ENCODE data around the gene URGCP.

URGCP gene

DNA sequence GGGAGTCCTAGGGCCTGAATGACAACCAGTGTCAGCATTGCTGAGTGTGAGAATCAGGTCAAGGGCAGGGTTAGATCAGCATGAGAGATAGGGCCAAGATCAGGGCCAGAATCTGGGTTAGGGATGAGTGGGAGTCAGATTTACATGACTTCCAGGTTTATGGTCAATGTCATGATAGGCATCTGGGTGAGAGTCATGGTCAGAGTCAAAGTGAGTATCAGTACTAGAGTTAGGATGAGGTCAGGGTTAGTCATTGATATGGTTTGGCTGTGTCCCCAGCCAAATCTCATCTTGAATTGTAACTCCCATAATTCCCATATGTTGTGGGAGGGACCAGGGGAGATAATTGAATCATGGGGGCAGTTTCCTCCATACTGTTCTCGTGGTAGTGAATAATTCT is 49.4 kb downstream of the URGCP start:
- Histone ChIP-seq H3K9me3 (ENCODE audit: control extremely low read depth in 1 of 5, control insufficient read depth in 4 of 5, insufficient read depth in 2 of 5, low read depth in 1 of 5, low read length in 4 of 5) (no peaks in the 10 kb centered on the region), H3K27me3 (replicated peaks in 2 of 5; ENCODE audit: control insufficient read depth in 4 of 5, insufficient read depth in 5 of 5, low read length in 4 of 5) (peaks cover 0 to 9% (median 0%) of the 10 kb centered on the region in 5 experiments), H3K4me3 (ENCODE audit: control insufficient read depth in 1 of 7, extremely low read depth in 1 of 7, insufficient read depth in 4 of 7, low read depth in 2 of 7, low read length in 6 of 7) (no peak overlapping the region), H3K36me3 (ENCODE audit: control insufficient read depth in 4 of 4, insufficient read depth in 4 of 4, low read length in 3 of 4) (no peaks in the 10 kb centered on the region), H3K4me1 (ENCODE audit: control extremely low read depth in 1 of 4, control insufficient read depth in 4 of 4, insufficient read depth in 4 of 4, low read length in 3 of 4) (no peaks in the 10 kb centered on the region), H3K27ac (ENCODE audit: insufficient read depth in 1 of 2, low read depth in 1 of 2, low read length in 2 of 2, poor library complexity in 1 of 2, severe bottlenecking in 2 of 2) (no peak overlapping the region)
- WGBS (ENCODE audit: insufficient coverage), result 100% methylated on average over 1 of the region's 1 CpG
- CTCF ChIA-PET, result interaction anchor here (0.5 kb wide), 1 partner anchor 919 kb away, joined by 3 read pairs; no protein-coding TSS in a partner anchor
- POLR2A ChIA-PET, result no interaction called here
- DNase-seq, result no peak

DNA sequence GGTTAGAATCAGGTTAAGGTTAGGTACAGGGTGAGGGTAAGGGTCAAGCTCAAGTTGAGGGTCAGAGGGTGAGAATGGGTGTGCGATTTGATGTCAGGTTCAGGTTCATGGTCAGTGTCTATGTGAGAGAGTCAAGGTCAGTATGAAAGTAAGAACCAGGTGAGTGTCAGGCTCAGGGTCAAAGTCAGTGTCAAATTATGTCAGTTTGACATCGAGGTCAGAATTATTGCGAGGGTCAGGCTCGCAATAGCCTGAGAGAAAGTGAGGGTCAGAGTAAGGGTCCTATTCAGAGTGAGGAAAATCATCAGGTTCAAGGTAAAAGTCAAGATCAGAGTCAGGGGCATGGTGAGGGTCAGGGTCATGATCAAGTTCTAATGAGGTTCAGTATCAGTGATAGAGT is 50.1 kb downstream of the URGCP start:
- no peak overlapping the region for H3K27ac ChIP-seq (ENCODE audit: insufficient read depth in 1 of 2, low read depth in 1 of 2, low read length in 2 of 2, poor library complexity in 1 of 2, severe bottlenecking in 2 of 2)
- POLR2A ChIA-PET, result no interaction called here
- no peaks in the 10 kb centered on the region for H3K4me1 ChIP-seq (ENCODE audit: control extremely low read depth in 1 of 4, control insufficient read depth in 4 of 4, insufficient read depth in 4 of 4, low read length in 3 of 4)
- peaks cover 0 to 12% (median 5%) of the 10 kb centered on the region in 5 experiments for H3K27me3 ChIP-seq (replicated peaks in 2 of 5; ENCODE audit: control insufficient read depth in 4 of 5, insufficient read depth in 5 of 5, low read length in 4 of 5)
- peaks cover 0 to 4% (median 3%) of the 10 kb centered on the region in 5 experiments for H3K9me3 ChIP-seq (ENCODE audit: control extremely low read depth in 1 of 5, control insufficient read depth in 4 of 5, insufficient read depth in 2 of 5, low read depth in 1 of 5, low read length in 4 of 5)
- DNase-seq, result no peak
- 100% methylated on average over 4 of the region's 4 CpGs for WGBS (ENCODE audit: insufficient coverage)
- no peaks in the 10 kb centered on the region for H3K36me3 ChIP-seq (ENCODE audit: control insufficient read depth in 4 of 4, insufficient read depth in 4 of 4, low read length in 3 of 4)
- CTCF ChIA-PET, result interaction anchor here (0.5 kb wide), 1 partner anchor 918 kb away, joined by 3 read pairs; no protein-coding TSS in a partner anchor
- H3K4me3 ChIP-seq (ENCODE audit: control insufficient read depth in 1 of 7, extremely low read depth in 1 of 7, insufficient read depth in 4 of 7, low read depth in 2 of 7, low read length in 6 of 7), result no peak overlapping the region

DNA sequence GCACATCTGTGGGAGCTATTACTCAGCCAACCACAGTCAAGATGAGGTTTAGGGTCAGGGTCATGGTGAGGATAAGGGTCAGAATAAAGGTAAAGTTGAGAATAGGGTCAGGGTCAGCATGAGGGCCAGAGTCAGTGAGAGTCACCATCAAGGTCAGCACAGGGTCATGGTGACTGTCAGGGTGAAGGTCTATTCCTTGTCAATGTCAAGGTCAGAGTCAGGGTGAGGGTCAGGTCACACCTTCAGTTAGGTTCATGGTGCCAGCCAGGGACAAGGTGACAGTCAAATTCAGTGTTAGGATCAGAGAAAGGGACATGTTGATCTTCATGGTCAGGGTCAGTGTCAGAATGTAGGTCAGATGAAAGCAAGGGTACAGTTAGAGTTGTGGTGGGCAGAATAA is 51.2 kb downstream of the URGCP start:
- Histone ChIP-seq H3K36me3 (ENCODE audit: control insufficient read depth in 4 of 4, insufficient read depth in 4 of 4, low read length in 3 of 4) (no peaks in the 10 kb centered on the region), H3K4me1 (ENCODE audit: control extremely low read depth in 1 of 4, control insufficient read depth in 4 of 4, insufficient read depth in 4 of 4, low read length in 3 of 4) (peaks cover 0 to 4% (median 3%) of the 10 kb centered on the region in 4 experiments), H3K9me3 (ENCODE audit: control extremely low read depth in 1 of 5, control insufficient read depth in 4 of 5, insufficient read depth in 2 of 5, low read depth in 1 of 5, low read length in 4 of 5) (peaks cover 0 to 4% (median 3%) of the 10 kb centered on the region in 5 experiments), H3K4me3 (ENCODE audit: control insufficient read depth in 1 of 7, extremely low read depth in 1 of 7, insufficient read depth in 4 of 7, low read depth in 2 of 7, low read length in 6 of 7) (no peak overlapping the region), H3K27me3 (replicated peaks in 2 of 5; ENCODE audit: control insufficient read depth in 4 of 5, insufficient read depth in 5 of 5, low read length in 4 of 5) (peaks cover 0 to 13% (median 9%) of the 10 kb centered on the region in 5 experiments), H3K27ac (ENCODE audit: insufficient read depth in 1 of 2, low read depth in 1 of 2, low read length in 2 of 2, poor library complexity in 1 of 2, severe bottlenecking in 2 of 2) (no peak overlapping the region)
- CTCF ChIA-PET, result no interaction called here
- DNase-seq, result no peak
- POLR2A ChIA-PET, result no interaction called here

DNA sequence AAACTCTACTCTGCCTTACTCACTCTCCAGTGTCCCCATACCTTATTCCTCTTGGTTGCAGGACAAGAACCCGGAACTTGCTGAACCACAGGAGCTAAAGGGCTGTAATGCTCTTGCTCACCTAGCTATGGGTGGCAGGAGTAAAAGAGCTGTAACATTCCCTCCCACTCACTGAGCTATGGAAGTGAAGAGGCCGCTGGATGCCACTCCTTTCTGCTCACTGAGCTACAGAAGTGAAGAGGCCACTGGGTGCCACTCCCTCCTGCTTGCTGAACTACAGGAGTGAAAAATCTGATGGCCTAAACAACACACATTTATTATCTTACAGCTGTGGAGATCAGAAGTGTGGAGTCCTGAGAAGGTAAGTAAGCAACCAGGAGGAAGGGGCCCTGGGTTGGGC is 54.6 kb downstream of the URGCP start:
- H3K36me3 ChIP-seq (ENCODE audit: control insufficient read depth in 4 of 4, insufficient read depth in 4 of 4, low read length in 3 of 4), result no peaks in the 10 kb centered on the region
- H3K27me3 ChIP-seq (replicated peaks in 2 of 5; ENCODE audit: control insufficient read depth in 4 of 5, insufficient read depth in 5 of 5, low read length in 4 of 5), result peaks cover 0 to 14% (median 12%) of the 10 kb centered on the region in 5 experiments
- no peak overlapping the region for H3K4me3 ChIP-seq (ENCODE audit: control insufficient read depth in 1 of 7, extremely low read depth in 1 of 7, insufficient read depth in 4 of 7, low read depth in 2 of 7, low read length in 6 of 7)
- DNase-seq, result no peak
- ChIA-PET POLR2A (interaction anchor here (0.8 kb wide), 1 partner anchor 74 kb away, joined by 3 read pairs; the partner anchor contains the start of gene UBE2D4), CTCF (interaction anchor here (1.0 kb wide), 1 partner anchor 14 kb away, joined by 3 read pairs; no protein-coding TSS in a partner anchor)
- H3K27ac ChIP-seq (ENCODE audit: insufficient read depth in 1 of 2, low read depth in 1 of 2, low read length in 2 of 2, poor library complexity in 1 of 2, severe bottlenecking in 2 of 2), result no peak overlapping the region
- H3K9me3 ChIP-seq (ENCODE audit: control extremely low read depth in 1 of 5, control insufficient read depth in 4 of 5, insufficient read depth in 2 of 5, low read depth in 1 of 5, low read length in 4 of 5), result peaks cover 0 to 4% (median 3%) of the 10 kb centered on the region in 5 experiments
- no CpG with 5 or more reads among the region's 2 CpGs for WGBS (ENCODE audit: insufficient coverage)
- peaks cover 0 to 7% (median 6%) of the 10 kb centered on the region in 4 experiments for H3K4me1 ChIP-seq (ENCODE audit: control extremely low read depth in 1 of 4, control insufficient read depth in 4 of 4, insufficient read depth in 4 of 4, low read length in 3 of 4)

DNA sequence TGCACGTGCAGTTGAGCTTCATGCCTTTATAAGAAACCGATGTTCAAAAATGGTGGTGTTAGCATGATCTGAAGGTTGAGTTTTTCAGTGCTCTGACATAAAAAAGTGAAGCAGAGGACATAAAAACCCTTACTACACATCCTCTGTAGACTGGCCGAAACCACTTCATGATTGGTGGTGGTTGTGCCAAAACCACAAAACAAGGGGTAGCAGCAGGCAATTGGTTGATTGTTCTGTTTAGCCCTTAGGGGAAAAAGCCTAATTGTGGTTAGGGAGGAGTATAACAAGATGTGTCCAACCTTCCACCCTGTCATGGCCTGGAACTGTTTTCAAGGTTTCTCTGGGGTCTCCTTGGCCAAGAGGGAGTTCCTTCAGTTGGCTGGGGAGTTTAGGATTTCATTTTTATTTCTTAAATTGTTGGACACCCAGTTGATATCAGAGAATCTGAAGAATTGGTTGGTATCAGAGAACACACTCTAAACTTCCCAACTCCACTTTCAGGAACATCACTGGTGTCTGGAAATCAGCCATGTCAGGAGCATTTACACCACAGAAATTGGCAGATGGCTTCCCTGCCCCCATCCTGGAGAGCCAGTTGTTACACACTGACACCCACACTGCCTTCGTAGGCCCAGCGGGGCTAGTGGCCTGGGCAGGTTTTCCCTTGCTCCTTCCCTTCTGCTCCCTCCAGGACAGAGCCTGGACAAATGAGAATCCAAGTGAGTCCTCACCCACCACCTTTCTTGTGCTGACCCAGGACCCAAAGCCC is 55.9 kb downstream of the URGCP start:
- 70% methylated on average over 3 of the region's 5 CpGs for WGBS (ENCODE audit: insufficient coverage)
- ChIA-PET POLR2A (interaction anchor here (0.6 kb wide), 1 partner anchor 8 kb away, joined by 3 read pairs; no protein-coding TSS in a partner anchor), CTCF (no interaction called here)
- no peak overlapping the region for H3K27ac ChIP-seq (ENCODE audit: insufficient read depth in 1 of 2, low read depth in 1 of 2, low read length in 2 of 2, poor library complexity in 1 of 2, severe bottlenecking in 2 of 2)
- DNase-seq, result peak; percentile 14 to 50 (median 49)
- peaks cover 0 to 7% (median 6%) of the 10 kb centered on the region in 4 experiments for H3K4me1 ChIP-seq (ENCODE audit: control extremely low read depth in 1 of 4, control insufficient read depth in 4 of 4, insufficient read depth in 4 of 4, low read length in 3 of 4)
- no peaks in the 10 kb centered on the region for H3K36me3 ChIP-seq (ENCODE audit: control insufficient read depth in 4 of 4, insufficient read depth in 4 of 4, low read length in 3 of 4)
- peaks cover 0 to 4% (median 3%) of the 10 kb centered on the region in 5 experiments for H3K9me3 ChIP-seq (ENCODE audit: control extremely low read depth in 1 of 5, control insufficient read depth in 4 of 5, insufficient read depth in 2 of 5, low read depth in 1 of 5, low read length in 4 of 5)
- no peak overlapping the region for H3K4me3 ChIP-seq (ENCODE audit: control insufficient read depth in 1 of 7, extremely low read depth in 1 of 7, insufficient read depth in 4 of 7, low read depth in 2 of 7, low read length in 6 of 7)
- peaks cover 0 to 14% (median 12%) of the 10 kb centered on the region in 5 experiments for H3K27me3 ChIP-seq (replicated peaks in 2 of 5; ENCODE audit: control insufficient read depth in 4 of 5, insufficient read depth in 5 of 5, low read length in 4 of 5)

DNA sequence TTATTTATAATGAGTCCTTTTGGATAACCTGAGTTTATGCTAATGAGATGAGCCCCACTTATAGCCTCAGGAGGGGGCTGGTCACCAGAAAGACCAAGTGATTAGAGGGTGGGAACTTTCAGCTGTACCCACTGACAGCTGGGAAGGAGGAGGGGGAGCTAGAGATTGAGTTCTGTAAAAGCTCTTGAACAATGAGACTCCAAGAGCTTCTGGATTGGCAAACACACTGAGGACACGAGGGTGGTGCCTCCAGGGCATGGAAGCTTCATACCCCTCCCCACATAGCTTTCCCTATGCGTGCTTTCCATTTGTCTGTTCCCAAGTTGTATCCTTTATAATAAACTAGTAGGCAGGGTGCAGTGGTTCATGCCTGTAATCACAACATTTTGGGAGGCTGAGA is 57.3 kb downstream of the URGCP start:
- CTCF ChIA-PET, result interaction anchor here (0.5 to 1.6 kb wide), 7 partner anchors 10 to 1001 kb away, joined by 3 to 5 read pairs (median 3); partner anchors contain the start of gene STK17A
- no peak for DNase-seq
- POLR2A ChIA-PET, result interaction anchor here (1.2 kb wide), 1 partner anchor 249 kb away, joined by 4 read pairs; no protein-coding TSS in a partner anchor
- Histone ChIP-seq H3K4me1 (ENCODE audit: control extremely low read depth in 1 of 4, control insufficient read depth in 4 of 4, insufficient read depth in 4 of 4, low read length in 3 of 4) (peaks cover 0 to 7% (median 6%) of the 10 kb centered on the region in 4 experiments), H3K27me3 (replicated peaks in 2 of 5; ENCODE audit: control insufficient read depth in 4 of 5, insufficient read depth in 5 of 5, low read length in 4 of 5) (peaks cover 0 to 13% (median 12%) of the 10 kb centered on the region in 5 experiments), H3K36me3 (ENCODE audit: control insufficient read depth in 4 of 4, insufficient read depth in 4 of 4, low read length in 3 of 4) (no peaks in the 10 kb centered on the region), H3K4me3 (ENCODE audit: control insufficient read depth in 1 of 7, extremely low read depth in 1 of 7, insufficient read depth in 4 of 7, low read depth in 2 of 7, low read length in 6 of 7) (no peak overlapping the region), H3K9me3 (ENCODE audit: control extremely low read depth in 1 of 5, control insufficient read depth in 4 of 5, insufficient read depth in 2 of 5, low read depth in 1 of 5, low read length in 4 of 5) (peaks cover 0 to 4% (median 3%) of the 10 kb centered on the region in 5 experiments), H3K27ac (ENCODE audit: insufficient read depth in 1 of 2, low read depth in 1 of 2, low read length in 2 of 2, poor library complexity in 1 of 2, severe bottlenecking in 2 of 2) (no peak overlapping the region)
- WGBS (ENCODE audit: insufficient coverage), result no CpG with 5 or more reads among the region's 2 CpGs

DNA sequence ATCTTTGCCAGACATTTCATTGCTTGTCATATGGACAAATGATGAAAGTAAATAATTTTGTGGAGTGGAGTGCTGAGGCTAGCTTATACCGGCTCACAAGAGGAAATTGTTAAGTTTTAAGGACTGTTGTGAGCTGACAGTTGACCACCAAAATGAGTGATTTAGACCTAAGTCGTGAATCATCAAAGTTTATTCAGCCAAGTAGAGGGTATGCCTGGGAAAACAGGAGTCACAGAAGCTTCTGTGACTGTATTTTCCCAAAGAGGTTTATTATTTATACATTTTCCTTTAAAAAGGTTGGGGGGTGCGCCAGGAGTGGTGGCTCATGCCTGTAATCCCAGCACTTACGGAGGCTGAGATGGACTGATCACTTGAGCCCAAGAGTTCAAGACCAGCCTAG is 58.9 kb downstream of the URGCP start:
- 11% methylated on average over 1 of the region's 4 CpGs for WGBS (ENCODE audit: insufficient coverage)

More for the DNA sequence above, 58.9 kb downstream of the URGCP start:
- peak in 2 of 3 donors; percentile 26 to 38 for DNase-seq
- Histone ChIP-seq H3K9me3 (ENCODE audit: control extremely low read depth in 1 of 5, control insufficient read depth in 4 of 5, insufficient read depth in 2 of 5, low read depth in 1 of 5, low read length in 4 of 5) (peaks cover 0 to 4% (median 3%) of the 10 kb centered on the region in 5 experiments), H3K27me3 (replicated peaks in 2 of 5; ENCODE audit: control insufficient read depth in 4 of 5, insufficient read depth in 5 of 5, low read length in 4 of 5) (peaks cover 0 to 12% (median 10%) of the 10 kb centered on the region in 5 experiments), H3K36me3 (ENCODE audit: control insufficient read depth in 4 of 4, insufficient read depth in 4 of 4, low read length in 3 of 4) (no peaks in the 10 kb centered on the region), H3K4me1 (ENCODE audit: control extremely low read depth in 1 of 4, control insufficient read depth in 4 of 4, insufficient read depth in 4 of 4, low read length in 3 of 4) (peaks cover 0 to 7% (median 6%) of the 10 kb centered on the region in 4 experiments), H3K27ac (ENCODE audit: insufficient read depth in 1 of 2, low read depth in 1 of 2, low read length in 2 of 2, poor library complexity in 1 of 2, severe bottlenecking in 2 of 2) (no peak overlapping the region), H3K4me3 (ENCODE audit: control insufficient read depth in 1 of 7, extremely low read depth in 1 of 7, insufficient read depth in 4 of 7, low read depth in 2 of 7, low read length in 6 of 7) (no peak overlapping the region)
- ChIA-PET CTCF (interaction anchor here (0.7 to 1.6 kb wide), 4 partner anchors 14 to 96 kb away, joined by 3 to 5 read pairs (median 3); no protein-coding TSS in a partner anchor), POLR2A (no interaction called here)
